RWPE2 (cell line): ENCODE results near the gene TMEM182.

Source experiments
- ATAC-seq: fragments of 200-7000 bp; cut with Tn5 transposase; 3 replicates; pipeline ENCODE4 v1.9.1; 2021; ENCODE audit warnings: low read depth
- DNase-seq: peaks from one replicate; pipeline ENCODE4 v3.0.0-alpha.2; 2020; ENCODE audit warnings: low spot score
- H3K27ac ChIP-seq: fragments of 450-650 bp; 2 replicates; pipeline ENCODE4 v1.5.1; 2017; ENCODE audit warnings: mild to moderate bottlenecking; ENCODE audit not compliant: poor library complexity, severe bottlenecking
- H3K27me3 ChIP-seq: fragments of 250-450 bp; sonication (Bioruptor Pico); 2 replicates; pipeline ENCODE4 v1.5.1; 2021; ENCODE audit warnings: mild to moderate bottlenecking, moderate library complexity; ENCODE audit not compliant: insufficient read depth, poor library complexity, severe bottlenecking
- H3K36me3 ChIP-seq: fragments of 250-450 bp; sonication (Bioruptor Pico); 2 replicates; pipeline ENCODE4 v1.5.1; 2020; ENCODE audit warnings: low read depth, mild to moderate bottlenecking, moderate library complexity
- H3K4me1 ChIP-seq: fragments of 250-450 bp; sonication (Bioruptor Pico); 2 replicates; pipeline ENCODE4 v1.5.1; 2021; ENCODE audit warnings: mild to moderate bottlenecking, moderate library complexity; ENCODE audit not compliant: insufficient read depth, poor library complexity, severe bottlenecking
- H3K4me3 ChIP-seq: fragments of 250-450 bp; sonication (Bioruptor Pico); 2 replicates; pipeline ENCODE4 v1.5.1; 2021; ENCODE audit warnings: mild to moderate bottlenecking, moderate library complexity; ENCODE audit not compliant: severe bottlenecking
- H3K9me3 ChIP-seq: fragments of 250-450 bp; sonication (Bioruptor Pico); 2 replicates; pipeline ENCODE4 v1.5.1; 2021; ENCODE audit warnings: mild to moderate bottlenecking, moderate library complexity; ENCODE audit not compliant: severe bottlenecking
- CTCF ChIP-seq: fragments of 450-650 bp; IDR thresholded peaks from one replicate; pipeline ENCODE4 v1.5.1; 2017; ENCODE audit warnings: mild to moderate bottlenecking, moderate library complexity; ENCODE audit not compliant: poor library complexity, severe bottlenecking

The TMEM182 gene

GRCh38 chr2:102753563-102754159 lies 8.2 kb upstream of the TMEM182 start:
- ATAC-seq = no peak
- no peaks in the 10 kb centered on the region for H3K9me3 ChIP-seq
- DNase-seq = no peak
- H3K4me3 ChIP-seq = no peak overlapping the region
- H3K27ac ChIP-seq = no peak overlapping the region
- no peaks in the 10 kb centered on the region for H3K4me1 ChIP-seq
- H3K36me3 ChIP-seq = no peaks in the 10 kb centered on the region
- H3K27me3 ChIP-seq = no peaks in the 10 kb centered on the region
- TF ChIP-seq CTCF = peak; percentile 89

DNA sequence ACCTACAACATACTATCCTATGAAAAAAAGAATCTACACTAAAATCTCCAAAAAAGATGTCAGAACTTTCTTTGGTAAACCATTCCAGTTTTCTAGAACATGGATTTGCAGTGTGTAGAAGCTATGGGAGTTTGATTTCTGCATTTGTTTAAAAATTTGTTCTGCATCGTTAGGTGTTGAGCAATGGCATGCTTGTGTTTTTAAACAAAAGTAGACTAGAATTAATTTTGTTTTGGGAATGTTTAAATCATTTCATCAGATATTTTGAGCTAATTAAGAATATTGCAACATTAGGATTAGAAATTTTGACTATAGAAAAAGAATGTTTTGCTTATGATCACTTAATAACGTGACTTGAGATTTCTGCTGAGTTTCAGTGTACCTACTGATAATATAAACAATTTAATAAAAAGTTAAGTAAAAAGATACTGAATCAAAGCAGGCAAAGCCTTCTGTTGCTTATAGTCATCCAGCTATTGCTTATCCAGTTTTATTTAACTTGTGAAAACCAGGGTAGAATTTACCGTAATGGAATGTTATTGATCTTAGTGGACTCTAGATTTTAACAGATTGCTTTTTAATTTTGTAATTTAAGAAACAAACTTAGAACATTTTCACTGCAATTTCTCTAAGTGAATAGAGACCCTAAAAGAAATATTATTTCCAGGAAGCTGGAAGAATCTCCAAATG lies 7.2 kb upstream of the TMEM182 start:
- Histone ChIP-seq H3K27ac (no peak overlapping the region), H3K4me1 (no peaks in the 10 kb centered on the region), H3K9me3 (no peaks in the 10 kb centered on the region), H3K4me3 (no peak overlapping the region), H3K36me3 (no peaks in the 10 kb centered on the region), H3K27me3 (no peaks in the 10 kb centered on the region)
- DNase-seq (no peak), ATAC-seq (no peak)
- TF ChIP-seq CTCF = no peak

DNA sequence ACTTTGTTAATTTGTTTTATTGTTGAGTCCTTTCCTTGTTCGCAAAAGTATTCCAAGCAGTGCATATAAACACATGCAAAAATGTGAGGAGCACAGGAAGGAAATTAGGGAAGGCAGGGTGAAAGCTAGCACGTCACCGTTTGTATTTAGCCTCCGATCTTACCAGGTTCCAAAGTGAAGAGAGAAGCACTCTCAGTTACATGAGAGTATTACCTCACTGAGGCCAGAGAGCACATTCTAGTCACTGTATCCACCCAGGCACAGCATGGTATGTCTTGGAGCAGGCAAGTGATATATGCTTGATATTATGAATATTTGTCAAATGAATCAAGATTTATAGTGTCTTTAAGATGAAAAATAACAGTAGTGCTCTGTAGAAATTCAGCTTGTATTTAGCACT lies 6.5 kb upstream of the TMEM182 start:
- Histone ChIP-seq H3K4me1 (no peaks in the 10 kb centered on the region), H3K27me3 (no peaks in the 10 kb centered on the region), H3K27ac (no peak overlapping the region), H3K4me3 (no peak overlapping the region), H3K36me3 (no peaks in the 10 kb centered on the region), H3K9me3 (no peaks in the 10 kb centered on the region)
- DNase-seq = no peak
- ATAC-seq = no peak
- TF ChIP-seq CTCF = no peak

- H3K9me3 ChIP-seq = no peaks in the 10 kb centered on the region
- no peaks in the 10 kb centered on the region for H3K36me3 ChIP-seq
- H3K4me1 ChIP-seq = no peaks in the 10 kb centered on the region
- no peak overlapping the region for H3K27ac ChIP-seq
- ATAC-seq (no peak), DNase-seq (no peak)
- no peak overlapping the region for H3K4me3 ChIP-seq
- H3K27me3 ChIP-seq = no peaks in the 10 kb centered on the region
- TF ChIP-seq CTCF = no peak
Observed at GRCh38 chr2:102758439-102758838, 3.4 kb upstream of the TMEM182 start.

- Histone ChIP-seq H3K27me3 (no peaks in the 10 kb centered on the region), H3K4me3 (no peak overlapping the region), H3K27ac (no peak overlapping the region), H3K36me3 (no peaks in the 10 kb centered on the region), H3K9me3 (no peaks in the 10 kb centered on the region), H3K4me1 (no peaks in the 10 kb centered on the region)
- ATAC-seq (no peak), DNase-seq (no peak)
- TF ChIP-seq CTCF = no peak
Observed at GRCh38 chr2:102764083-102764482, 2.3 kb downstream of the TMEM182 start.
